Measurements from ENCODE around the gene GRAMD1A.
"Not testable (repeated sequence)": the region's sequence is repeated elsewhere in the genome, so short reads cannot be mapped to it uniquely, and the experiment has no call there.

The GRAMD1A gene

GRCh38 chr19:34963573-34964406 lies 36.3 kb upstream of the GRAMD1A start, which contains the start of gene ZNF792 (continued):
- TF ChIP-seq KLF8 (tag by site-specific recombination; IDR thresholded peaks at IDR 0.05): peak; percentile 63
- TF ChIP-seq ZEB2 (tag by site-specific recombination; IDR thresholded peaks at IDR 0.05): peak; percentile 92

- H3K27ac ChIP-seq (ENCODE audit: extremely low read depth, low read depth, low read length): no peak overlapping the region
- POLR2A ChIA-PET: interaction anchor here (0.8 to 1.6 kb wide), 3 partner anchors 22 to 62 kb away, joined by 3 to 9 read pairs (median 5); partner anchors contain the start of gene ZNF30
- TF ChIP-seq ZNF2 (tag by site-specific recombination; IDR thresholded peaks at IDR 0.05) (no peak), PRDM10 (tag by site-specific recombination; IDR thresholded peaks at IDR 0.05) (peak; percentile 70)
- peaks cover 6% of the 10 kb centered on the region; the same call in 1 of the 2 replicates for H3K9me3 ChIP-seq (ENCODE audit: control insufficient read depth, insufficient read depth, low read depth, low read length)
- no peak overlapping the region for H3K4me3 ChIP-seq (ENCODE audit: low read depth, low read length)
- peaks cover 16% of the 10 kb centered on the region for H3K4me1 ChIP-seq (ENCODE audit: control insufficient read depth, insufficient read depth, low read length)
- peaks cover 1 to 25% of the 10 kb centered on the region in 2 experiments; a peak in 2 of 3 replicates for H3K36me3 ChIP-seq (ENCODE audit: control insufficient read depth in 2 of 2, insufficient read depth in 1 of 2, low read length in 2 of 2)
- CTCF ChIA-PET: interaction anchor here (0.6 to 6.3 kb wide), 4 partner anchors 9 to 324 kb away, joined by 3 to 52 read pairs (median 4); no protein-coding TSS in a partner anchor
These were observed 35.5 kb upstream of the GRAMD1A start for GRCh38 chr19:34964598-34964997.

- TF ChIP-seq SETDB1 (IDR thresholded peaks at IDR 0.05; ENCODE audit: insufficient read length, low read length) (peak; percentile 27), ZNF626 (tag by site-specific recombination; IDR thresholded peaks at IDR 0.05) (peak; percentile 24; the same call in 1 of the 2 replicates), ZNF561 (tag by site-specific recombination; IDR thresholded peaks at IDR 0.05; ENCODE audit: borderline replicate concordance) (0 out of 2 replicates have a peak, but pooled peaks have one; percentile 21)
- Histone ChIP-seq H3K36me3 (ENCODE audit: control insufficient read depth in 2 of 2, insufficient read depth in 1 of 2, low read length in 2 of 2) (peaks cover 0 to 16% of the 10 kb centered on the region in 2 experiments; a peak in 2 of 3 replicates), H3K4me1 (ENCODE audit: control insufficient read depth, insufficient read depth, low read length) (peaks cover 16% of the 10 kb centered on the region)
- CTCF ChIA-PET: interaction anchor here (0.6 to 6.3 kb wide), 4 partner anchors 8 to 617 kb away, joined by 3 to 52 read pairs (median 4); no protein-coding TSS in a partner anchor
- POLR2A ChIA-PET; H3K9me3 ChIP-seq (ENCODE audit: control insufficient read depth, insufficient read depth, low read depth, low read length); H3K4me3 ChIP-seq (ENCODE audit: low read depth, low read length); H3K27ac ChIP-seq (ENCODE audit: extremely low read depth, low read depth, low read length): not testable (repeated sequence)
These were observed 34.6 kb upstream of the GRAMD1A start for GRCh38 chr19:34965505-34965904.

DNA sequence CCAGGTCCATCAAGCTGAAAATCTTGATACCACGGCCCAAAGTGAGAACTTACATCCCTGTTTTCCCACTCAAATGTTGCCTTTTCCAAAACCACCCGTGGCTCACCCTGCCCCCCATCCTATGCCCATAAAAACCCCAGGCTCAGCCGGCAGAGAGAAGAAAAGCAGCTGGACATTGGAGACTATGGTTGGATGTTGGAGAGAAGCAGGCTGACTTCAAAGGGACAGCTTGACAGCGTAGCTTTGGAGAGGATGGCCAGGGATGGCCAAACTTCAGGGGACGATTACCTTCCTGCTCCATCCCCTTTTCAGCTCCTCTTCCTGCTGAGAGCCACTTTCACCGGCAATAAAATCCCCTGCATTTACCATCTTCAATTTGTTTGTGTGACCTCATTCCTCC lies 32.6 kb upstream of the GRAMD1A start:
- Histone ChIP-seq H3K4me3 (ENCODE audit: low read depth, low read length) (no peak overlapping the region), H3K9me3 (ENCODE audit: control insufficient read depth, insufficient read depth, low read depth, low read length) (peaks cover 4% of the 10 kb centered on the region; the same call in 1 of the 2 replicates), H3K36me3 (ENCODE audit: control insufficient read depth in 2 of 2, insufficient read depth in 1 of 2, low read length in 2 of 2) (no peaks in the 10 kb centered on the region), H3K4me1 (ENCODE audit: control insufficient read depth, insufficient read depth, low read length) (peaks cover 9% of the 10 kb centered on the region), H3K27ac (ENCODE audit: extremely low read depth, low read depth, low read length) (no peak overlapping the region)
- TF ChIP-seq SETDB1 (IDR thresholded peaks at IDR 0.05; ENCODE audit: insufficient read length, low read length): peak; percentile 54
- no peak for TF ChIP-seq ZNF341 (tag by site-specific recombination; IDR thresholded peaks at IDR 0.05; ENCODE audit: low read depth)
- ChIA-PET POLR2A (interaction anchor here (1.3 kb wide), 1 partner anchor 41 kb away, joined by 3 read pairs; the partner anchor contains the start of gene ZNF30), CTCF (interaction anchor here (0.6 to 1.3 kb wide), 6 partner anchors 21 to 1696 kb away, joined by 3 to 13 read pairs (median 3); no protein-coding TSS in a partner anchor)

- TF ChIP-seq ZBTB21 (tag by site-specific recombination; IDR thresholded peaks at IDR 0.05) (no peak), ZSCAN23 (tag by site-specific recombination; IDR thresholded peaks at IDR 0.05) (no peak), REPIN1 (tag by site-specific recombination; IDR thresholded peaks at IDR 0.05; ENCODE audit: low read depth) (no peak)
- Histone ChIP-seq H3K4me3 (ENCODE audit: low read depth, low read length) (no peak overlapping the region), H3K27ac (ENCODE audit: extremely low read depth, low read depth, low read length) (no peak overlapping the region), H3K9me3 (ENCODE audit: control insufficient read depth, insufficient read depth, low read depth, low read length) (peaks cover 4% of the 10 kb centered on the region; the same call in 1 of the 2 replicates), H3K36me3 (ENCODE audit: control insufficient read depth in 2 of 2, insufficient read depth in 1 of 2, low read length in 2 of 2) (no peaks in the 10 kb centered on the region), H3K4me1 (ENCODE audit: control insufficient read depth, insufficient read depth, low read length) (no peaks in the 10 kb centered on the region; the same call in 1 of the 2 replicates)
- ChIA-PET POLR2A (no interaction called here), CTCF (interaction anchor here (1.2 to 1.3 kb wide), 3 partner anchors 43 to 145 kb away, joined by 3 to 4 read pairs (median 3); no protein-coding TSS in a partner anchor)
These were observed 30.4 kb upstream of the GRAMD1A start for GRCh38 chr19:34969721-34970120.

DNA sequence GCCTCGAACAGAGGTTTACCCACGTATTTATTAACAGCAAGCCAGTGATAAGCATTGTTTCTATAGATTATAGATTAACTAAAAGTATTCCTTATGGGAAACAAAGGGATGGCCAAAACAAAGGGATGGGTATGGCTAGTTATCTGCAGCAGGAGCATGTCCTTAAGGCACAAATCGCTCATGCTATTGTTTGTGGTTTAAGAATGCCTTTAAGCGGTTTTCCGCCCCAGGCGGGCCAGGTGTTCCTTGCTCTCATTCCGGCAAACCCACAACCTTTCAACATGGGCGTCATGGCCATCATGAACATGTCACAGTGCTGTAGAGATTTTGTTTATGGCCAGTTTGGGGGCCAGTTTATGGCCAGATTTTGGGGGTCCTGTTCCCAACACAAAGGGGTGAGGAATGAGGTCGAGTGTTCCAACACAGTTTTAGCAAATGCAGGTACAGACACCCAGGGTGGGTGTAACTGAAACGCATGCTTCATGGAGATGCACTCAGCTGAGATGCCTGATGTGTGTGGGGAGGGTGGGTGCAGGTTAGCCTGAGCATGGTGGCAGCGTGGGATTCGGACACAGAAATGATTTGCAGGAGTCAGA lies 29.8 kb upstream of the GRAMD1A start:
- H3K4me1 ChIP-seq (ENCODE audit: control insufficient read depth, insufficient read depth, low read length); H3K36me3 ChIP-seq (ENCODE audit: control insufficient read depth in 2 of 2, insufficient read depth in 1 of 2, low read length in 2 of 2); H3K27ac ChIP-seq (ENCODE audit: extremely low read depth, low read depth, low read length); H3K9me3 ChIP-seq (ENCODE audit: control insufficient read depth, insufficient read depth, low read depth, low read length); H3K4me3 ChIP-seq (ENCODE audit: low read depth, low read length); POLR2A ChIA-PET: not testable (repeated sequence)
- CTCF ChIA-PET: interaction anchor here (1.1 to 4.5 kb wide), 5 partner anchors 14 to 144 kb away, joined by 3 to 53 read pairs (median 3); no protein-coding TSS in a partner anchor
